Measurements from ENCODE around the gene N4BP3.

Gene N4BP3

GRCh38 chr5:178112545-178112944 is 787 bp upstream of the N4BP3 start:
- Histone ChIP-seq H3K27me3 (ENCODE audit: insufficient read depth, poor library complexity, severe bottlenecking) (no peaks in the 10 kb centered on the region), H3K4me1 (ENCODE audit: insufficient read depth, poor library complexity, severe bottlenecking) (peaks cover 16% of the 10 kb centered on the region), H3K27ac (ENCODE audit: poor library complexity, severe bottlenecking) (no peak overlapping the region), H3K4me3 (ENCODE audit: severe bottlenecking) (no peak overlapping the region), H3K9me3 (ENCODE audit: severe bottlenecking) (no peaks in the 10 kb centered on the region), H3K36me3 (ENCODE audit: low read depth) (no peaks in the 10 kb centered on the region)
- no peak for ATAC-seq (ENCODE audit: low read depth)
- TF ChIP-seq CTCF (IDR thresholded peaks at IDR 0.05; ENCODE audit: poor library complexity, severe bottlenecking), result no peak
- DNase-seq (ENCODE audit: low spot score), result no peak

GRCh38 chr5:178113841-178114324 is 551 bp downstream of the N4BP3 start:
- no peaks in the 10 kb centered on the region for H3K36me3 ChIP-seq (ENCODE audit: low read depth)
- H3K27ac ChIP-seq (ENCODE audit: poor library complexity, severe bottlenecking), result peak overlapping the region; percentile 18
- DNase-seq (ENCODE audit: low spot score) (no peak), ATAC-seq (ENCODE audit: low read depth) (0 out of 3 replicates have a peak, but pooled peaks have one; percentile 11)
- peaks cover 3% of the 10 kb centered on the region for H3K4me1 ChIP-seq (ENCODE audit: insufficient read depth, poor library complexity, severe bottlenecking)
- H3K27me3 ChIP-seq (ENCODE audit: insufficient read depth, poor library complexity, severe bottlenecking), result no peaks in the 10 kb centered on the region
- TF ChIP-seq CTCF (IDR thresholded peaks at IDR 0.05; ENCODE audit: poor library complexity, severe bottlenecking), result no peak
- H3K9me3 ChIP-seq (ENCODE audit: severe bottlenecking), result no peaks in the 10 kb centered on the region
- peak overlapping the region; percentile 40 for H3K4me3 ChIP-seq (ENCODE audit: severe bottlenecking)

- DNase-seq (ENCODE audit: low spot score) (no peak), ATAC-seq (ENCODE audit: low read depth) (peak; percentile 13; the same call in 1 of the 3 replicates)
- Histone ChIP-seq H3K27me3 (ENCODE audit: insufficient read depth, poor library complexity, severe bottlenecking) (no peaks in the 10 kb centered on the region), H3K4me1 (ENCODE audit: insufficient read depth, poor library complexity, severe bottlenecking) (no peaks in the 10 kb centered on the region), H3K4me3 (ENCODE audit: severe bottlenecking) (peak overlapping the region; percentile 40), H3K27ac (ENCODE audit: poor library complexity, severe bottlenecking) (no peak overlapping the region), H3K9me3 (ENCODE audit: severe bottlenecking) (no peaks in the 10 kb centered on the region), H3K36me3 (ENCODE audit: low read depth) (no peaks in the 10 kb centered on the region)
- no peak for TF ChIP-seq CTCF (IDR thresholded peaks at IDR 0.05; ENCODE audit: poor library complexity, severe bottlenecking)
Observed at GRCh38 chr5:178114325-178115135, 1.2 kb downstream of the N4BP3 start.

GRCh38 chr5:178115136-178115813 is 1.9 kb downstream of the N4BP3 start:
- H3K9me3 ChIP-seq (ENCODE audit: severe bottlenecking), result no peaks in the 10 kb centered on the region
- no peaks in the 10 kb centered on the region for H3K27me3 ChIP-seq (ENCODE audit: insufficient read depth, poor library complexity, severe bottlenecking)
- H3K4me1 ChIP-seq (ENCODE audit: insufficient read depth, poor library complexity, severe bottlenecking), result no peaks in the 10 kb centered on the region
- no peak overlapping the region for H3K27ac ChIP-seq (ENCODE audit: poor library complexity, severe bottlenecking)
- TF ChIP-seq CTCF (IDR thresholded peaks at IDR 0.05; ENCODE audit: poor library complexity, severe bottlenecking), result no peak
- DNase-seq (ENCODE audit: low spot score), result no peak
- ATAC-seq (ENCODE audit: low read depth), result no peak
- no peak overlapping the region for H3K4me3 ChIP-seq (ENCODE audit: severe bottlenecking)
- no peaks in the 10 kb centered on the region for H3K36me3 ChIP-seq (ENCODE audit: low read depth)
